Brain microvascular endothelial cell (primary cell): ENCODE data around the gene YOD1.

Experiments
- DNase-seq: peaks from one replicate; pipeline ENCODE4 v3.0.0-alpha.2; 2020
- H3K27ac ChIP-seq: fragments of 250-450 bp; sonication (Bioruptor Pico); 2 replicates; pipeline ENCODE4 v1.5.1; 2020; ENCODE audit warnings: mild to moderate bottlenecking, moderate library complexity
- H3K27me3 ChIP-seq: fragments of 250-450 bp; sonication (Bioruptor Pico); replicated peaks from 2 replicates; pipeline ENCODE4 v1.5.1; 2020; ENCODE audit warnings: mild to moderate bottlenecking
- H3K36me3 ChIP-seq: fragments of 250-450 bp; sonication (Bioruptor Pico); replicated peaks from 2 replicates; pipeline ENCODE4 v1.5.1; 2020; ENCODE audit warnings: mild to moderate bottlenecking
- H3K4me3 ChIP-seq: 2 replicates; pipeline ENCODE4 v1.5.1; 2011; ENCODE audit warnings: low read depth, mild to moderate bottlenecking, control low read depth, low read length, moderate library complexity
- CTCF ChIP-seq: IDR thresholded peaks from 2 replicates; pipeline ENCODE4 v1.5.1; 2011; ENCODE audit warnings: low read depth, mild to moderate bottlenecking, moderate library complexity, low read length, control low read depth, inconsistent platforms; ENCODE audit errors: missing control alignments
- in situ Hi-C: cut with HindIII; loops from 2 replicates; pipeline ENCODE4 v1.10.0; 2017; ENCODE audit warnings: low sequenced_read_pairs, low pct_ligation_motif_present

The YOD1 gene

GRCh38 chr1:207026104-207026534, 24.9 kb downstream of the YOD1 start:
- Histone ChIP-seq H3K4me3 (no peak overlapping the region), H3K27ac (no peak overlapping the region), H3K27me3 (no peaks in the 10 kb centered on the region), H3K36me3 (no peaks in the 10 kb centered on the region)
- TF ChIP-seq CTCF: no peak
- in situ Hi-C loops: no loop called here
- DNase-seq: no peak

- no peak for DNase-seq
- in situ Hi-C loops: no loop called here
- Histone ChIP-seq H3K4me3 (no peak overlapping the region), H3K27ac (peak overlapping the region; percentile 45), H3K27me3 (no peaks in the 10 kb centered on the region), H3K36me3 (no peaks in the 10 kb centered on the region)
- TF ChIP-seq CTCF: no peak
Observed at GRCh38 chr1:207025146-207025880, 25.7 kb downstream of the YOD1 start.

DNA sequence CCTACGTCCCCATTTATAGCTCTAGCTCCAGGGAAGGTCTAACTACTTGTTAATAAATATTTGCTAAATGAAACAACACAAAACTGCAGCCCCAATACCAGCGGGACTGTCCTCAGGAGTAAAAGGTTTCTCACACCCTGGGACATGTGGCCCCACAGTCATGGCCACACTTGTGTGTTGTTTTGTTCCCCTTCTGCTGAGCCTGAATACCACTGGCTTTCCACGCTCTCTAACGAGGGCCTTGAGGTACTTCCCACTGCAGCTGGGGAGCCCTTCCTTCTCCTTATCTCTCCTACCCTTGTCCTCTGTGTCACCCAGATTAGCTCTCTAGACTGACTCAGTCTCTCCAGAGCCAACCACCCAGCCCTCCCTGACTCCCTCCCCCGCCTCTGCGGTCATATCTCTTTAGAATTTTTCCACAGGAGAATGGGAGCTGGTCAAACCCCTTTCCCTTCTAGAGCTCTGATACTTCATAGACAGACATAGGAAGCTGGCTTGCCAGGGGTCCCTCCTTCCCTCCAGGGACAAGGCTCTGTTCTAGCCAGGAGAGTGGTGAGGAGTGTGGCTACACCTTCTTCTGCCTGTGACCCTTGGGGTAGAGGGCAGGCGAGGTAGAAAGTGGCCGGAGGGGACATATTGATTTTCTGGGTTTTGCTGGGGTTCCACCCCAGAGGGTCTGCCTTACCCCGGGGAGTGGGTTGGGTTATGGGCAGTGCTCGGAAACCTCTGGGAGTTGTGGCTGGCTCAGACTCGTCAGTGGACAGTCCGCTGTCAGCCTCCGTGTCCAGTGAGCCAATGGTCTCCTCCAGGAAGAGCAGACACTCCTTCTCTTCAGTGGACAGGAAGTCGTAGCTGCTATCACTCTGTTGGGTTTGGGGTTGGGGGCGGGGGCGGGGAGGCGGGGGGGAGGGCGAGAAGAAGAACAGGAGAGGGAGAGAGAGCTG, 26.5 kb downstream of the YOD1 start:
- Histone ChIP-seq H3K27ac (peak overlapping the region; percentile 65), H3K36me3 (no peaks in the 10 kb centered on the region), H3K27me3 (no peaks in the 10 kb centered on the region), H3K4me3 (no peak overlapping the region)
- in situ Hi-C loops: no loop called here
- TF ChIP-seq CTCF: no peak
- no peak for DNase-seq

- H3K27ac ChIP-seq: no peak overlapping the region
- no peak for DNase-seq
- no peaks in the 10 kb centered on the region for H3K36me3 ChIP-seq
- TF ChIP-seq CTCF: no peak
- no peak overlapping the region for H3K4me3 ChIP-seq
- no peaks in the 10 kb centered on the region for H3K27me3 ChIP-seq
- in situ Hi-C loops: no loop called here
Observed at GRCh38 chr1:207022996-207023679, 27.9 kb downstream of the YOD1 start.

DNA sequence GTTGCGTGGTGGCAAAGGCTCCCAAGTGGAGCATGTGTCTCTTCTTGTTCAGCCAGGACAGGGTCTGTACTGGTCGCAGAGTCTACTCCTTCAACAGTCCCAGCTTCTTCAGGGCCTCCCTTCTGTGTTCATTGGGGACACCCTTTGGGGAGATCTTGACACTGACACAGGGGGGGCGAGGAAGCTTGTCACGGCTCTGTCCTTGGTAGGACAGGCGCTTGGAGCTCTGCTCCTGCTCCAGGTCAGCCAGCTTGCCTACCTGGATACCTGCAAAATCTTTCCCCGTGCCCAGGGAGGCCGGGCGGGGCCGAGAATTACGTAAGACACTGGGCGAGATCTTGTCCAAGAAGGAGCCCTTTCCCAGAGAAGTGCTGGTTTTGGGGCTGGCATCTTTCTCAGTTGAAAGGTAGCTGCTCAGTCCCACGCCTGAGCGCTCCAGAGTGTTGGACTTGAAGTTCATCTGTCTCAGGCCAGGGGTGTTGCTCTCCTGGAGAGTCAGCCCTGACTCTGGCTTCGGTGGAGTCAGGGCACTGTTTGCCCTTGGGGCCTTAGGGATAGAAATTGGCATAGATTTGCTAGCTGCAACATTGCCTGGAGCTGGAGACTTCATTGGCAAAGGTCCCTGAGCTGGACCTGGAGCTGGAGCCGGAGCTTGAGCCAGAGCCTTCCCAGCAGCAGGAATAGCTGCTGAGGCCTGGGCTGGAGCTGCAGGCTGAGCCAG, 29.0 kb downstream of the YOD1 start:
- Histone ChIP-seq H3K27ac (no peak overlapping the region), H3K4me3 (no peak overlapping the region), H3K27me3 (no peaks in the 10 kb centered on the region), H3K36me3 (no peaks in the 10 kb centered on the region)
- no peak for TF ChIP-seq CTCF
- in situ Hi-C loops: no loop called here
- no peak for DNase-seq
